ENCODE results near the gene RELB.

DNA sequence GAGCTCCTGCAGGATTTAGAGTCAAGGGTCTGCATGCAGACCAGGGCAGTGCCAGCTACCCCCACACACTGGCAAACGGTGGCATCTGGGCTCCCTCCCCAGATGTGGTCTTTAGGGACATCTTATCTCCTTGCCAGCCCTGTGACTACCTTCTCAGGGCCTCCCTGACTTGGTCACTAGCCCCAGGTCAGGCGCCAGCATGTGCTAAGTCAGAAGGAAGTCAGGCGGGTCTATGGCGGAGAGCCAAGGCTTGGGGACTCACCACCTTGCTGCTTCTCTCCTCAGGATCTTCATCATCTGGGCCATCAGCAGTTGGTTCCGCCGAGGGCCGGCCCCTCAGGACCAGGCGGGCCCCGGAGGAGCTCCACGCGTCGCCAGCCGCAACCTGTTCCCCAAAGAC lies 28.5 kb upstream of the RELB start:
- TF ChIP-seq CTCF (conservative IDR thresholded peaks at IDR 0.05 in 1 of 2, IDR thresholded peaks at IDR 0.05 in 1 of 2; ENCODE audit: low read depth in 1 of 2, low read length in 2 of 2) (no peak), EZH2 (IDR thresholded peaks at IDR 0.05; ENCODE audit: low read length, missing control alignments) (no peak)
